ENCODE results near the gene PDE6H.

PDE6H gene

GRCh38 chr12:14952299-14952921, 20.4 kb upstream of the PDE6H start:
- DNase-seq = peak; percentile 76 to 82

- no peak for DNase-seq
Measured at GRCh38 chr12:14953752-14954151, 19.1 kb upstream of the PDE6H start.

- DNase-seq = peak; percentile 37 to 38
Measured at GRCh38 chr12:14954269-14954668, 18.6 kb upstream of the PDE6H start.

- peak; percentile 53 to 69 for DNase-seq
Measured at GRCh38 chr12:14956024-14956891, 16.6 kb upstream of the PDE6H start.

- no peak for DNase-seq
Measured at GRCh38 chr12:14956905-14957304, 15.9 kb upstream of the PDE6H start.

GRCh38 chr12:14957551-14958168, 15.2 kb upstream of the PDE6H start:
- peak in 1 of 2 donors; percentile 44 for DNase-seq

- DNase-seq = peak; percentile 32 to 43
Measured at GRCh38 chr12:14958361-14959125, 14.3 kb upstream of the PDE6H start.

- DNase-seq = no peak
Measured at GRCh38 chr12:14959126-14959440, 13.8 kb upstream of the PDE6H start.

GRCh38 chr12:14959463-14959862, 13.4 kb upstream of the PDE6H start:
- DNase-seq = peak; percentile 62 to 67

- peak in 1 of 2 donors; percentile 33 for DNase-seq
Measured at GRCh38 chr12:14959916-14960496, 12.8 kb upstream of the PDE6H start.

- DNase-seq = peak; percentile 75
Measured at GRCh38 chr12:14960548-14961465, 12.0 kb upstream of the PDE6H start.

GRCh38 chr12:14961466-14962152, 11.2 kb upstream of the PDE6H start, which contains the start of gene ARHGDIB:
ARHGDIB (minus strand) TSS chr12:14961601; CDS start chr12:14950712, 10,889 bp downstream.
- peak; percentile 78 to 91 for DNase-seq

- DNase-seq = peak; percentile 34 to 60
Measured at GRCh38 chr12:14962153-14962539, 10.7 kb upstream of the PDE6H start.

- DNase-seq = no peak
Measured at GRCh38 chr12:14962797-14963196, 10.0 kb upstream of the PDE6H start.

- no peak for DNase-seq
Measured at GRCh38 chr12:14963520-14963919, 9.3 kb upstream of the PDE6H start.

GRCh38 chr12:14964406-14964805, 8.4 kb upstream of the PDE6H start:
- peak in 1 of 2 donors; percentile 11 for DNase-seq

- DNase-seq = no peak
Measured at GRCh38 chr12:14965221-14965620, 7.6 kb upstream of the PDE6H start.

GRCh38 chr12:14968478-14968877, 4.4 kb upstream of the PDE6H start:
- peak; percentile 9 to 32 for DNase-seq

GRCh38 chr12:14970473-14970872, 2.4 kb upstream of the PDE6H start:
- no peak for DNase-seq

GRCh38 chr12:14974633-14975032, 1.8 kb downstream of the PDE6H start:
- peak in 1 of 2 donors; percentile 5 for DNase-seq

- DNase-seq = peak; percentile 72 to 78
Measured at GRCh38 chr12:14975457-14975856, 2.6 kb downstream of the PDE6H start.
